Ectodermal cell (in vitro differentiated cells): ENCODE results near the gene SLFN5.
"Not testable (repeated sequence)": the region's sequence is repeated elsewhere in the genome, so short reads cannot be mapped to it uniquely, and the experiment has no call there.

Source experiments
- H3K27ac ChIP-seq: 2 replicates; pipeline ENCODE4 v1.7.0; 2013; ENCODE audit warnings: mild to moderate bottlenecking, low read depth, low read length; ENCODE audit not compliant: insufficient read depth, poor library complexity, severe bottlenecking
- H3K27me3 ChIP-seq: 2 replicates; pipeline ENCODE4 v1.7.0; 2013; ENCODE audit warnings: mild to moderate bottlenecking, low read length; ENCODE audit not compliant: insufficient read depth, control insufficient read depth, poor library complexity, severe bottlenecking
- H3K36me3 ChIP-seq: one replicate; pipeline ENCODE4 v1.7.0; 2013; ENCODE audit warnings: low read length; ENCODE audit not compliant: control insufficient read depth, insufficient read depth
- H3K4me1 ChIP-seq: one replicate; pipeline ENCODE4 v1.7.0; 2013; ENCODE audit warnings: low read length; ENCODE audit not compliant: control insufficient read depth, insufficient read depth
- H3K4me3 ChIP-seq: 2 replicates; pipeline ENCODE4 v1.7.0; 2013; ENCODE audit warnings: low read depth, low read length, control low read depth; ENCODE audit not compliant: insufficient read depth
- H3K9me3 ChIP-seq: 2 replicates; pipeline ENCODE4 v1.7.0; 2013; ENCODE audit warnings: mild to moderate bottlenecking, low read length, moderate library complexity; ENCODE audit not compliant: control insufficient read depth
- WGBS, 2 experiments: methylation state at CpG; one replicate each; pipeline ENCODE4 v1.1.7; 2013; ENCODE audit warnings: missing lambda C conversion rate in 2 of 2; 5-methylcytosine and 5-hydroxymethylcytosine counted together

SLFN5 gene

DNA sequence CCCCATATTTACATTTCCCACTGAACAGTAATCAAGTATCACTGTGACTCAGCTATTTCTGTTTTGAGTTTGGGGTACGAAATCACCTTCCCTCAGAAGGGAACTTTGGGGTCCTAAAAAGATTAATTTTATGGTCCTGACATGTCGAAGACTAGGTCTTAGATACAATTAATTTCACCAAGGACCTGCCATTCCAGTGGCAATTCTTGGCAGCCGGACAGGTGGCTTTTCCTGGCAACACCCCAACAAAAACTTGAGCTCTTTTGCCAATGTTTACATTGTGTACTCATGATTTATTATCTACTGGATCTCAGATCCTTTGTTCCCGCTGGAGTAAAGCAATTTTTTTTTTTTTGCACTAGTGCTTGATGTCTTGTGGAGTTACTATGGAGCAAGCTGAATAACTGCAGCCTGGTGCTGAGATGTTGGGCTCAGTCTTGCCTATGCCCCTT is 14.4 kb downstream of the SLFN5 start:
- whole genome bisulfite sequencing, 2 experiments, result 93 to 98% methylated on average over 4 of the region's 4 CpGs

GRCh38 chr17:35259001-35259400 is 16.1 kb downstream of the SLFN5 start:
- Histone ChIP-seq H3K4me1 (no peaks in the 10 kb centered on the region), H3K36me3 (no peaks in the 10 kb centered on the region), H3K9me3 (no peaks in the 10 kb centered on the region), H3K4me3 (no peak overlapping the region), H3K27ac (no peak overlapping the region), H3K27me3 (no peaks in the 10 kb centered on the region)
- 93 to 96% methylated on average over 6 of the region's 6 CpGs for WGBS, 2 experiments

More for the DNA sequence above, 14.4 kb downstream of the SLFN5 start:
- no peaks in the 10 kb centered on the region for H3K27me3 ChIP-seq
- H3K27ac ChIP-seq, result no peak overlapping the region
- H3K36me3 ChIP-seq, result no peaks in the 10 kb centered on the region
- H3K4me3 ChIP-seq, result no peak overlapping the region
- H3K9me3 ChIP-seq, result no peaks in the 10 kb centered on the region
- no peaks in the 10 kb centered on the region for H3K4me1 ChIP-seq

- H3K4me1 ChIP-seq, result no peaks in the 10 kb centered on the region
- WGBS, 2 experiments, result 96 to 97% methylated on average over 5 of the region's 5 CpGs
Observed at GRCh38 chr17:35265071-35265470, 22.2 kb downstream of the SLFN5 start.

GRCh38 chr17:35265566-35266141 is 22.8 kb downstream of the SLFN5 start:
- Histone ChIP-seq H3K9me3 (no peaks in the 10 kb centered on the region), H3K4me1 (no peaks in the 10 kb centered on the region), H3K27ac (no peak overlapping the region), H3K27me3 (no peaks in the 10 kb centered on the region), H3K4me3 (no peak overlapping the region), H3K36me3 (no peaks in the 10 kb centered on the region)
- WGBS, 2 experiments, result 89 to 94% methylated on average over 11 of the region's 11 CpGs

More at GRCh38 chr17:35265071-35265470, 22.2 kb downstream of the SLFN5 start:
- H3K36me3 ChIP-seq, result no peaks in the 10 kb centered on the region
- no peak overlapping the region for H3K4me3 ChIP-seq
- no peaks in the 10 kb centered on the region for H3K9me3 ChIP-seq
- no peaks in the 10 kb centered on the region for H3K27me3 ChIP-seq
- H3K27ac ChIP-seq, result no peak overlapping the region

- H3K27me3 ChIP-seq, H3K4me1 ChIP-seq, H3K36me3 ChIP-seq, H3K4me3 ChIP-seq, H3K27ac ChIP-seq, H3K9me3 ChIP-seq: not testable (repeated sequence)
- 80 to 82% methylated on average over 13 of the region's 13 CpGs for WGBS, 2 experiments
Observed at GRCh38 chr17:35274167-35275066, 31.5 kb downstream of the SLFN5 start.

- H3K36me3 ChIP-seq, H3K4me1 ChIP-seq, H3K27ac ChIP-seq, H3K9me3 ChIP-seq, H3K4me3 ChIP-seq, H3K27me3 ChIP-seq: not testable (repeated sequence)
- WGBS, 2 experiments, result 91 to 93% methylated on average over 6 of the region's 6 CpGs
Observed at GRCh38 chr17:35278454-35278853, 35.6 kb downstream of the SLFN5 start.

GRCh38 chr17:35278876-35279275 is 36.0 kb downstream of the SLFN5 start:
- 95 to 97% methylated on average over 29 of the region's 29 CpGs for WGBS, 2 experiments
- not testable (repeated sequence) for H3K4me1 ChIP-seq, H3K9me3 ChIP-seq

DNA sequence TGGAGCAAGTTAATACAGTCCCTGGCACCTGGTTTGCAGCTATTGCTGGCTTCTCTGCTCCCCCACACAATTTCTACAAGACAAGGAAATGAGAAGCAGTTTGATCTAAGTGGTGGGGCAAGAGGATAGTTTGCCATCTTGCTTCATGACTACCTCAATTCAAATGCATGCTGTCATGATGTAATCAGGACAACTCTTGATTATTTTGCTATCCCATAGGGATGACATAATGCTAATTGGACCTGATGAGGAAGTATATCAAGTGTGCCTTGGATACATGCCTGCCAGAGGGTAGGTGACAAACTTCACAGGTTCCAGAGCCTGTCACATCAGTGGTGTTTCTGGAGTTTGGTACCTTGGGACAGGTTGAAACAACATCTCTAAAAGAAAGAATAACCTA is 40.9 kb downstream of the SLFN5 start:
- no peak overlapping the region for H3K27ac ChIP-seq
- H3K27me3 ChIP-seq, result no peaks in the 10 kb centered on the region
- H3K4me3 ChIP-seq, result no peak overlapping the region
- H3K9me3 ChIP-seq, result no peaks in the 10 kb centered on the region
- H3K4me1 ChIP-seq, result no peaks in the 10 kb centered on the region
- no peaks in the 10 kb centered on the region for H3K36me3 ChIP-seq

More at GRCh38 chr17:35278876-35279275, 36.0 kb downstream of the SLFN5 start:
- not testable (repeated sequence) for H3K27ac ChIP-seq, H3K27me3 ChIP-seq, H3K4me3 ChIP-seq, H3K36me3 ChIP-seq

DNA sequence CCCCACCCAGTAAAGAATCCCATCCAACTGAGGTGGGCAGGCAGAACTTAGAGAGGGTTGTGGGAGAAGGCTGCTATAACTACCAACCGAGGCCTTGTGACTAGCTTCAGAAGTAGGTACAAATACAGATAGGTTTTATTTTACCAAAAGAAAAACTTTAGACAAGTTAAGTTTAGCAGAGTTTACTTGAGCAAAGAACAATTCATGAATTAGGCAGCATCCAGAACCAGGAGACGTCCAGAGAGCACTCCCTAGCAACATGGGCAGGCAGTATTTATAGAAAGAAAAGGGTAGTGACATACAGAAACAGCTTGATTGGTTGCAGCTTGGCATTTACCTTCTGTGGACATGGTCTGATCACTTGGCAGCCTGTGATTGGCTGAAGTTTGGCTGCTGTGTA is 42.1 kb downstream of the SLFN5 start:
- Histone ChIP-seq H3K4me3 (no peak overlapping the region), H3K36me3 (no peaks in the 10 kb centered on the region), H3K27me3 (no peaks in the 10 kb centered on the region), H3K9me3 (no peaks in the 10 kb centered on the region), H3K27ac (no peak overlapping the region), H3K4me1 (no peaks in the 10 kb centered on the region)
- 90 to 93% methylated on average over 1 to 2 of the region's 2 CpGs for WGBS, 2 experiments

- H3K4me3 ChIP-seq, result no peak overlapping the region
- H3K36me3 ChIP-seq, result no peaks in the 10 kb centered on the region
- no peak overlapping the region for H3K27ac ChIP-seq
- 91 to 95% methylated on average over 2 of the region's 2 CpGs for WGBS, 2 experiments
- H3K27me3 ChIP-seq, result no peaks in the 10 kb centered on the region
- no peaks in the 10 kb centered on the region for H3K4me1 ChIP-seq
- no peaks in the 10 kb centered on the region for H3K9me3 ChIP-seq
Observed at GRCh38 chr17:35286120-35286781, 43.4 kb downstream of the SLFN5 start.
